Fibroblast of skin of left biceps (primary cell): ENCODE data around the gene SERPINA4.

Experiments used
- DNase-seq, 2 experiments: peaks; one replicate each; pipeline ENCODE4 v3.0.0-alpha.2; 2013; ENCODE audit warnings: low read depth in 2 of 2

Gene SERPINA4

GRCh38 chr14:94615823-94616570, 54.8 kb downstream of the SERPINA4 start:
- no peak for DNase-seq

GRCh38 chr14:94617366-94617941, 56.2 kb downstream of the SERPINA4 start:
- DNase-seq: no peak

GRCh38 chr14:94617988-94618822, 57.0 kb downstream of the SERPINA4 start:
- no peak for DNase-seq

- no peak for DNase-seq
Measured at GRCh38 chr14:94619297-94619696, 58.1 kb downstream of the SERPINA4 start.
